HG03103 (cell line): ENCODE measurements around the gene GSTCD.
A peak's percentile ranks its signal among the peaks of the same experiment; 100 is the strongest.
"Not testable (repeated sequence)": the region's sequence is repeated elsewhere in the genome, so short reads cannot be mapped to it uniquely, and the experiment has no call there.

ENCODE experiments used
- ATAC-seq: cut with Tn5 transposase; IDR thresholded peaks from one replicate; pipeline ENCODE4 v1.9.1; 2021; ENCODE audit warnings: low read depth; ENCODE audit not compliant: unreplicated experiment

GSTCD gene

GRCh38 chr4:105714071-105714521 lies 5.5 kb downstream of the GSTCD start:
- ATAC-seq = peak; percentile 58

- ATAC-seq = no peak
Measured at GRCh38 chr4:105714932-105715331, 6.3 kb downstream of the GSTCD start.

- ATAC-seq = no peak
Measured at GRCh38 chr4:105715692-105716278, 7.2 kb downstream of the GSTCD start.

- no peak for ATAC-seq
Measured at GRCh38 chr4:105719204-105719603, 10.6 kb downstream of the GSTCD start.

- ATAC-seq = no peak
Measured at GRCh38 chr4:105725623-105726022, 17.0 kb downstream of the GSTCD start.

GRCh38 chr4:105729895-105730294 lies 21.3 kb downstream of the GSTCD start:
- ATAC-seq = not testable (repeated sequence)

GRCh38 chr4:105735217-105735616 lies 26.6 kb downstream of the GSTCD start:
- not testable (repeated sequence) for ATAC-seq

GRCh38 chr4:105741548-105741947 lies 33.0 kb downstream of the GSTCD start:
- ATAC-seq = no peak

GRCh38 chr4:105748222-105748621 lies 39.6 kb downstream of the GSTCD start:
- no peak for ATAC-seq

GRCh38 chr4:105751718-105752299 lies 43.2 kb downstream of the GSTCD start:
- ATAC-seq = no peak

GRCh38 chr4:105753361-105753760 lies 44.8 kb downstream of the GSTCD start:
- no peak for ATAC-seq

GRCh38 chr4:105755375-105755774 lies 46.8 kb downstream of the GSTCD start:
- ATAC-seq = no peak

- no peak for ATAC-seq
Measured at GRCh38 chr4:105758958-105759357, 50.4 kb downstream of the GSTCD start.

- ATAC-seq = no peak
Measured at GRCh38 chr4:105765690-105766407, 57.3 kb downstream of the GSTCD start.

GRCh38 chr4:105767579-105767978 lies 59.0 kb downstream of the GSTCD start:
- ATAC-seq = no peak

GRCh38 chr4:105770524-105770923 lies 61.9 kb downstream of the GSTCD start:
- ATAC-seq = not testable (repeated sequence)

- ATAC-seq = not testable (repeated sequence)
Measured at GRCh38 chr4:105772065-105772464, 63.5 kb downstream of the GSTCD start.

- not testable (repeated sequence) for ATAC-seq
Measured at GRCh38 chr4:105775760-105776415, 67.3 kb downstream of the GSTCD start.

GRCh38 chr4:105780176-105780575 lies 71.6 kb downstream of the GSTCD start:
- no peak for ATAC-seq

- ATAC-seq = no peak
Measured at GRCh38 chr4:105784761-105785160, 76.2 kb downstream of the GSTCD start.

GRCh38 chr4:105785792-105786191 lies 77.2 kb downstream of the GSTCD start:
- no peak for ATAC-seq
